OCI-LY7 (cell line): ENCODE measurements around the gene TUG1.

ENCODE experiments used
- EZH2phosphoT487 ChIP-seq: fragments of 200-600 bp; sonication (generic); IDR thresholded peaks from 2 replicates; pipeline ENCODE4 v1.6.1; 2018; ENCODE audit warnings: low read depth, borderline replicate concordance, mild to moderate bottlenecking, mixed run types, antibody characterized with exemption, low read length, moderate library complexity, mixed read lengths
- TF ChIP-seq, protein P1 (sequence below): fragments of 200-600 bp; sonication (generic); conservative IDR thresholded peaks from 2 replicates; pipeline ENCODE4 v1.5.1; 2014; ENCODE audit warnings: mild to moderate bottlenecking, antibody characterized with exemption, low read length, moderate library complexity, mixed read lengths

- TF ChIP-seq, protein P1, sequence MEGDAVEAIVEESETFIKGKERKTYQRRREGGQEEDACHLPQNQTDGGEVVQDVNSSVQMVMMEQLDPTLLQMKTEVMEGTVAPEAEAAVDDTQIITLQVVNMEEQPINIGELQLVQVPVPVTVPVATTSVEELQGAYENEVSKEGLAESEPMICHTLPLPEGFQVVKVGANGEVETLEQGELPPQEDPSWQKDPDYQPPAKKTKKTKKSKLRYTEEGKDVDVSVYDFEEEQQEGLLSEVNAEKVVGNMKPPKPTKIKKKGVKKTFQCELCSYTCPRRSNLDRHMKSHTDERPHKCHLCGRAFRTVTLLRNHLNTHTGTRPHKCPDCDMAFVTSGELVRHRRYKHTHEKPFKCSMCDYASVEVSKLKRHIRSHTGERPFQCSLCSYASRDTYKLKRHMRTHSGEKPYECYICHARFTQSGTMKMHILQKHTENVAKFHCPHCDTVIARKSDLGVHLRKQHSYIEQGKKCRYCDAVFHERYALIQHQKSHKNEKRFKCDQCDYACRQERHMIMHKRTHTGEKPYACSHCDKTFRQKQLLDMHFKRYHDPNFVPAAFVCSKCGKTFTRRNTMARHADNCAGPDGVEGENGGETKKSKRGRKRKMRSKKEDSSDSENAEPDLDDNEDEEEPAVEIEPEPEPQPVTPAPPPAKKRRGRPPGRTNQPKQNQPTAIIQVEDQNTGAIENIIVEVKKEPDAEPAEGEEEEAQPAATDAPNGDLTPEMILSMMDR, result no peak
- no peak for TF ChIP-seq EZH2phosphoT487
These were observed 27.4 kb downstream of the TUG1 start for GRCh38 chr22:30996462-30996861.
